HG03108 (cell line): ENCODE data around the gene FCRL6.

Experiments used
- ATAC-seq: cut with Tn5 transposase; IDR thresholded peaks from one replicate; pipeline ENCODE4 v1.9.1; 2021; ENCODE audit warnings: moderate library complexity; ENCODE audit not compliant: unreplicated experiment

FCRL6 gene

DNA sequence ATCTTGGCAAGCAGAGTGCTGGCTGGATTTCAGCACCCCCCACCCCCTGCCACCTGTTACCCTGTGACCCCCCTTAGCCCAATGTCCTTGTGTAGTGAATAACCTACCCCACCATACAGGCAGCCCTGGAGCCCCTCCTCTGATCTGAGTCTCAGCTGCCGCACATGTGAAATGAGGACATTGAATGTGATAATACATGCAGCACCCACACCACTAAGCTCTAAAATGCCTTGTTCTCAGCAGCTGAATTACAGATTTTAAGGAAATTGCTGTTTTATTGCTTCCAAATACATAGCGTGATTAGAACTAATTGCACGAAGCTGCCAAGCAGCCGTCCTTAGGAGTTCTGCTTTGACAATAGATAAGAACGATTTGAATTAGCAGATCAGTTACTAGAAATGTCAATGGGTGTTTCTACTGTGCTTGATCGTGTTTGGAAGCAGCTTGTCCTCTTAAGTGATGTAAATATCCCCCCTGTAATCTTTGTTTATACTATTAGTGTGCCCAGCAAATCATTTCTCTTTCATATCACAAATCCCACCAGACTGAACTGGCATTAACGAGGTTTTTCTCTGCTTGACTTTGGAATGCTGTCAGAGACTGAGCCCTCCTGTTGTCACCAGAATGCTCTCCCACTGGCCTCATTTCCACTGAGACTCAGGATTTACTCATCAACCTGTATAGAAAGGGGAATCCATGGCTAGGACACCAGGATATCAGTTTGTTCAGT lies 29.4 kb downstream of the FCRL6 start:
- no peak for ATAC-seq

DNA sequence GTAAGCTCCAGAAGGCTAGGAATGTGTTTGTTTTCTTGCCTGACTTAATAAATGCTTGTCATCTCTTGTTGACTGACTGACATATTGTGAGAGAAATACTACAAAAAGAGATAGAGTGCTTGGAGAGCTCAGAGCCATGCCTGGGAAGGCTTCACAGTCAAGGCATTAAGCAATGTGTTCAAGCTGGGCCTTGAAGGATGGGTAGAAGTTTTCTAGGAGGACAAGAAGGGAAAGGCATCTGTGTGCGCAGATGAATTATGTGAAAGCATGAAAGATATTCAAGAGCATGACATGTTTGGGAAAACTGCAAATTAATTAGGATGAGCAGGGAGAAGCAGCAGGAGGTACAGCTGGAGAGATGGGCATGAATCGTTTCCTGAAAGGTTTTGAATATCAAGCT lies 30.1 kb downstream of the FCRL6 start:
- no peak for ATAC-seq

DNA sequence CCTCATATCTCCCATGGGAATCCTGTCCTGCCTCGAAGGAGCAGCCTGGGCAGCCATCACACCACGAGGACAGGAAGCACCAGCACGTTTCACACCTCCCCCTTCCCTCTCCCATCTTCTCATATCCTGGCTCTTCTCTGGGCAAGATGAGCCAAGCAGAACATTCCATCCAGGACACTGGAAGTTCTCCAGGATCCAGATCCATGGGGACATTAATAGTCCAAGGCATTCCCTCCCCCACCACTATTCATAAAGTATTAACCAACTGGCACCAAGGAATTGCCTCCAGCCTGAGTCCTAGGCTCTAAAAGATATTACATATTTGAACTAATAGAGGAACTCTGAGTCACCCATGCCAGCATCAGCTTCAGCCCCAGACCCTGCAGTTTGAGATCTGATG lies 33.2 kb downstream of the FCRL6 start:
- no peak for ATAC-seq

DNA sequence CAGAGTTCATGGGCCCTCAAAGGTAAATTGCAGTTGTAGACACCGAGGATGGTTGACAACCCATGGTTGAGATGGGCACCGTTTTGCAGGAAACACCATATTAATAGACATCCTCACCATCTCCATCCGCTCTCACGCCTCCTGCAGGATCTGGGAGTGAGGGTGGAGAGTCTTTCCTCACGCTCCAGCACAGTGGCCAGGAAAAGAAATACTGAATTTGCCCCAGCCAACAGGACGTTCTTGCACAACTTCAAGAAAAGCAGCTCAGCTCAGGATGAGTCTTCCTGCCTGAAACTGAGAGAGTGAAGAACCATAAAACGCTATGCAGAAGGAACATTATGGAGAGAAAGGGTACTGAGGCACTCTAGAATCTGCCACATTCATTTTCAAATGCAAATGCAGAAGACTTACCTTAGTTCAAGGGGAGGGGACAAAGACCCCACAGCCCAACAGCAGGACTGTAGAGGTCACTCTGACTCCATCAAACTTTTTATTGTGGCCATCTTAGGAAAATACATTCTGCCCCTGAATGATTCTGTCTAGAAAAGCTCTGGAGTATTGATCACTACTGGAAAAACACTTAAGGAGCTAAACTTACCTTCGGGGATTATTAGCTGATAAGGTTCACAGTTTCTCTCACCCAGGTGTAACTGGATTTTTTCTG lies 33.8 kb downstream of the FCRL6 start:
- no peak for ATAC-seq

DNA sequence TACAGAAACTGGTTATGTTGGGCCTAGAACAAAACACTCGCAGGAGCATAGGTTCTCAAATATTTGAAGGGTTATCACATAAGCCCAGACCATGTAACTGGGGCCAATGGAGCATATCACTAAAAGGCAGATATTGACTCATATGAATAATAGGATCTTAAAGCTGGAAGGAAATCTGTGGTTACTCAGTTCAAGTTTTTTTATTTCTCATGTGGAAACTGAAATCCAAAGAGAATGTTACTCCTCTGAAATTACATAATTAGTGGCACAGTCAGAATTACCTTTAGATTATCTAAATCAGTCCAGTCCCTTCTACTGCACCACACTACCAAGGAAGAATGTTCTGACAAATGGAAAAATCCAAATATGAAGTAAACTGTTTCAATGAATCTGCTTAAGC lies 36.6 kb downstream of the FCRL6 start:
- peak; percentile 31 for ATAC-seq

DNA sequence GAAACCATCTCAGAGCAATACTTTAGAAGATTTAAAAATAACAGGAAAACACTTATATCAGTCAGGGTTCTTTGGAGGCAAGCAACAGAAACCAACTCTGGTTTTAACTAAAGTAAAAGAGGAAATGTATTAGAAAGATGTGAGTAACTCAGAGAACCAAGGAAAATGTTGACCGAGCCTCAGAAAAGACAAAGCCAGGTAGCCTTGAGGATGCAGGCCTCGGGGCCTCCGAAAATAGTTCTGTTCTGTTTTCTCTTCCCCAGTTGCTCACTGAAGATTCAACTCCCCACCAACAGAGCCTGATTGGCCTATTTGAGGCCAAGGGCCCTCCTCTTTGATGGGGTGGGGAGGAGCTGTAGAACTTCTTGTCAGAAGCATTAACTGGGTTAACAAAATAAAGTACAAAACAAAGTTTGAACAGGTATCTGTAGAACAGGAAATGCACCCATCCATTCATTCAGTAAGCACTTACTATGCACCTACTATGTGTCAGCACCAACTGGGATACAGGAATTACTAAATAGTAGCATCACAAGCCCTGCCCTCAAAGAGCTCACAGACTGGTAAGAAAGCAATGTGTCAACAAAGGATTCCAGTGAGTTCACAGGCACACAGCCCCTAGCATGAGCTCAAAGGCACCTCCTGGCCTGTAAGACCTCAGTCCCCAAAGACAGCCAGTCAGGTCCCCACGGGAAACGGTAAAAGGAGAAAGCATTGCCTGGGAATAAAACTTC lies 37.1 kb downstream of the FCRL6 start:
- peak; percentile 43 for ATAC-seq

DNA sequence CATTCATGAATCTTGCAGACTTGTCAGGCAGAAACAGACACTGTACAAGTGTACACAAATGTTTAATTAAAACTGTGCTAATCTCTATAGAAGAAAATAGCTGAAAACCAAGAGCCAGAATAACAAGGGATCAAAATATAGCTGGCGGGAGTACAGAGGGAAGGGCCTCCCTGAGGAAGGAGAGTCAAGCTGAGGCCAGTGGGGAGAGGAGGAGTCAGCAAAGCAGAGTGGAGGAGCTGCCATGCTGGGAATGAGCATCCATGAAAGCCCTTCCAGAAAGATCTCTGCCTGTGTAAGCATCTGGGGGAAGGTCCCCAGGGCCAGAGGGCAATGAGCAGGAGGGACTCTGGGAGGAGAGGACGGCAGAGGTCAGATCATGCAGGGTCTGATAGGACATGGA lies 39.6 kb downstream of the FCRL6 start:
- no peak for ATAC-seq

DNA sequence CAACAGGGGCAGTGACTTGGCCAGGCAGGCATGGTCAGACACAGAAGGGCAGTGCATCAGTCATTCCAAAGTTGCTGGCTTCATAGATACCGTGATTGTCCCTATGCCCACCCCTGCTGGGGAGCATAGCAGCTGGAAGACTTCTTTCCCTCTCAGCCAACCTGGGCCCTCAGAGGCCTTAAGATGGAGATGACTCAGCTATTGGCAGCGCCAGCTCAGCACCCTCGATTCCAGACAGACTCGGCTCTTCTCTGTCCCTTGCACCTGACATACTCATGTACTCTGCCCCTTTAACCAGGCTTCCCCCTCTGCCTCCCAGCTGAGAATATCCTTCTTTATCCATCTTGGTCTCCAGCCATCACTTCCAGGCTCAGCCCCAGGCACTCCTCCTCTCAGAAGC lies 41.3 kb downstream of the FCRL6 start:
- ATAC-seq: no peak

DNA sequence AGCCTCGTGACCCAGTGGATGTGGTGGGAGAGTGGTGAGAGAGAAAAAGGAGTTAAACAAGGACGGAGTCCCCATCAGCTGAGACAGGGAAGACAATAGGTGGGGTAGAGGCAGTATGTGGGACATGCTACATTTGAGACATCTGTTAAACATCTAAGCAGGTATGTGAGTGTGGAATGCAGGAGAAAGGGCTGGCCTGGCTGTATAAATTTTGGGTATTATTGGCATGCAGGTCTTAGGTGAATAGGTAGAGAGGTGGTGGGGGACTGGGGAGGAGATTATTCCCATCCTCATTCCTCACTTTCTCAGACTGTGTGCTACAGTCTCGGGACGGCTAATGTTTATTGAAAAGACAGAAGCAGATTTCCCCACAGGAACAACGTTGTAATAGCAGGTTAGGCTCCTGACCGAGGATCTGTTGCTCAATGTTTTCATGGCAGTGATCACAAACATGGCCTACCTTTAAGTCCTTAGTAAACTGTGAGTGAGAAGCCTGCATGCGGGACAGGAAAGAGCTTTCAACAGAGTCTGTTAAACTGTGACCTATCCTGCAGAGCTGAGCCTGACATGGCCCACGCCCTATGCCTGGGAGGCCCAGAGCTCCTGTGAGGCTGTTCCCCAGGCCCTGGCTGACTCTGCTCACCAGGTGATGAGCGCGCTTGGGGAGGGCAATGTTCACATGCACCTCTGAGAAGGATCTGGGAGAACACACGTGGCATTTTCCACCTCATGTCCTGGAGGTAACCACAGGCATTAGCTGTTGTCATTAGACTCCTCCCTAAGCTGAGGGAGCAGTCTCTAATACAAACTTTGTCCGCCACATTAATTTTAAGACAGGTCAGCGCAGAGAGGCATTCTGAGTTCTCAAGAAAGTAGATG lies 43.8 kb downstream of the FCRL6 start:
- ATAC-seq: no peak

DNA sequence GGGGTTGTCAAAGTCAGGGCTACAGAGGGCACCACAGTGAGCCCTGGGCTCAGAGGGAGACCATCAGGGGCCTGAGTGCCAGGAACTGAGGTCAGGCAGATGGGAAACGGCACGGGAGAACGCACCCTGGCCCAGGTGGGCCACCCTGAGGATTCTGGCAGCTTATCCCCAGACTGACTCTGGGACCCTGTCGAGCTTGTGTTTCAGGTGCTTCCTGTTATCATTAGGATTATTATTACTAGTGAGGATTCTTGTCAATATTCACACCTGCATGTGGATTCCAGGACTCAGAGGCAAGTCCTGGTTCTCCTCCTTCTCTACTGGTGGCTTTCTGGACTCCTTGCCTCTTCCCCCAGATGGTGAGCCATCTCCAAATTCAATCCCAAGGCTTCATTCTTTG lies 45.1 kb downstream of the FCRL6 start:
- ATAC-seq: no peak

DNA sequence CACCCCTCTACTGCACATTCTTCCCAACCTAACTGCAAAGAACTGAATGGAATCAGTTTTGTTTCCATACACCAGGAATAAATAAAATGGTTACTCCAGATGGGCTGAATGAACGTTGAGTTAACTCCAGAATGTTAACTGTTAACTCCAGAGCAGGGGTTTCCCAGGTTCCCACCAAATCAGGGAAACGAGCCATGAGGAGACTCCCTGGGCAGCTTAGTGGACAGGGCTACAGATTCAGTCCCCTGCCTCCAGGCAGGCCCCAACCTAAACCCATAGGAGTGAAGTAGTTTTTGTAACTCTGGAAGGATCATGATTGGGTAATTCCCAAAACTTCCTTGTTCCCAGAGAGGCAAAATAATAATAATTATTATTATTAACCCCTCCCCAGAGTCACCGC lies 46.2 kb downstream of the FCRL6 start:
- ATAC-seq: no peak

DNA sequence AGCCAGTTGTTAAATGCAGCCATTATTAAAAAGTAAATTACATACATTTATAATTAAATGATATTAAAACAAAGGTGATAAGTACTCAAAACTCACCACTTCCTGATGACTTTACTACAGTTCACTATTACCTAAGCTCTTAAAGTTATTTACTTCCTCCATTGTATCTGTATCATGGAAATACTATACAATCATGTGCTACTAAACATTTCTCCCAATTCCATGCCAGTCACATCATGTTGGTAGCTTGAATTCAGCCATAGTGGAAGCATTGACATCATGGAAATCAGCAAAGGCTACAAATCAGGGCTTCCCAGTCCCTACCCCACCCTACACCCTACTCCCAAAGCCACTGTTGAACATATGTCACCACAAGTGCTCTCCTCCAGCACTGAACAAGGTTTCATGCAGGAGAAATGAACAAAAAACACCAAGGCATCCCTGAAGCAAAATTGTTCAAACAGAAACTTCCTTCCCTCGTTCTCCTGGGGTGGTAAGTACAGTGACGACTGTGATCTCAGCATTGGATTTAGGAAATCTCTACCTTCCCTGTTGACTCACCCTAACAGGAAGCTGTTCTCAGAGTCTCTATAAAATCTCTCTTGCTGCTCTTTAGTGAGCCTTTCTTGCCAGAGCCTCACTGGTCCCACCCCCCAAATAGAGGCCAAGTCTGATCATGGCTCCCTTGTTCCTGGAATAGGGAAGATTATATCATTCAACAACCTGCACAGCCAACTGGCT lies 47.6 kb downstream of the FCRL6 start:
- no peak for ATAC-seq

DNA sequence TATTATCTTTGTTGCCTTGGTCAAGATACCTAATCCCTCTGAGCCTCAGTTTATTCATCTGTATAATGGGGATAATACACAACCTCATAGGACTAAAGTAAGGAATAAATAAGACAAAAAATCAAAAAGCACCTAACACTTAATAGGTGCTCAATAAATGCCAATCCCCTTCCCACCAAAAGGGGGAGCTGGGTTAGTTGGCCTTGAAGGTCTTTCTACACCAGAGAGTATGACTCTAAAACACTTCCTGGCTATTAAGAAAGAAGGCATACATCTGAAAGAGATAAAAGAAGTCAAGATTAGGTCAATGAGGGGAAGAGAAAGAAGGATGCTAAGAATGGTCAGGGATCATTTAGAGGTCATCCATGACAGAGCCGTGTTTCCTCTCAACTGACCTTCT lies 49.2 kb downstream of the FCRL6 start:
- ATAC-seq: no peak

DNA sequence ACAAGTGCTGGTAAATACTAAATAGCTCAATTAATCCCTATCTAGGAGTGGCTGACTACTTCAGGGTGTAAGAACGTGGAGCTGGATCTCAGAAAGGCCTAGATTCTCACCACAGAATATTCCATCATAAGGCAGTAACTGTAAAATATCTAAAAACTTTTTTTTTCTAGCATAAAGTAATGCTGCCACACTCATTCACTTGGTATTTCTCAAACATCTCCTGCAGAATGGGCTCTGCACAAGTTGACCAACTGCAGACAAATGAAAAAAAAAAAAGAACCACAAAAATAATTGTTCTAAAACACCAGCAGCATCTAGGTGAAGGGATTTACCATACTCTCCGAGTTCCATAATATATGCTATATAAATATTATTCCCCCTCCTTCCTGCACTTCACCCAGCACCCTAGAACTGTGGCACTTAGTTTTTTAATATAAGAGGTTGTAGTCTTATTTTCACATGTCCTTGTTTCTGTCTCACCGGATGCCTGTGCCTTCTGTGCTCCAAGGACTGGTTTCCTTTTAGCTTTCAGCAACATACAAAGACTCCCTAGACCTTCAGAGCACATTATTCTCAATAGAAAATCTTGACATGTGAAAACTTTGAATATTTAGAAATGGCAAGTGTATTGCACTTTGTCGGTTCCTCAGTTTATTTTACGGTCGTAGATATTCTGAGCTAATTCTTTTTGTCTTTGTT lies 51.4 kb downstream of the FCRL6 start:
- ATAC-seq: no peak

DNA sequence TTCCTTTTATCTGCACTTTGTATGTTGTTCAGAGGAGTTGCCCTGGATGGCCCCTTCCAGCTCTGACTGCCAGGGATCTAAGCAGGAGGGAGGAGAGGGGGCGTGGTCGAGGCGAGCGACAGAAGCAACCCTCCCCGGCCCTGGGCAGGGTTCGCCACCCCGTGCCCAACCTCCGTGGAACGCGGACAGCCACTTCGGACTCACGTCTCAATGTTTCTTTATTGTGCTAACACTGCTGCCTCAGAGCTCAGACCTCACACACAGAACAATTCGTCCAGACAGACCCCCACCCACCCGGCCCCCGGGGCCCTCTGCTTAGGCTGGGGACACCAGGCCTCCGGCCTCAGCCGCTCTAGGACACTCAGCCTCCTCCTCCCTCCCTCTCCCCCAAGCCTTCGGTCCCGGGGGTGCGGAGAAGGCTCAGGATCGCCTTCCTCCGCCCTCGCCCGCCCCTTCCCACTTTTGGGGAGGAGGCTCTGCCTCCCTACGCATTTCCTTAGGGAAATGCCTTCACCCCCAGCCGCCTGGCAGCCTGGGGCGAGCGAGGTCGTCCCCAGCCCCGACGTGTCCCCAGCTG lies 52.0 kb downstream of the FCRL6 start:
- no peak for ATAC-seq

DNA sequence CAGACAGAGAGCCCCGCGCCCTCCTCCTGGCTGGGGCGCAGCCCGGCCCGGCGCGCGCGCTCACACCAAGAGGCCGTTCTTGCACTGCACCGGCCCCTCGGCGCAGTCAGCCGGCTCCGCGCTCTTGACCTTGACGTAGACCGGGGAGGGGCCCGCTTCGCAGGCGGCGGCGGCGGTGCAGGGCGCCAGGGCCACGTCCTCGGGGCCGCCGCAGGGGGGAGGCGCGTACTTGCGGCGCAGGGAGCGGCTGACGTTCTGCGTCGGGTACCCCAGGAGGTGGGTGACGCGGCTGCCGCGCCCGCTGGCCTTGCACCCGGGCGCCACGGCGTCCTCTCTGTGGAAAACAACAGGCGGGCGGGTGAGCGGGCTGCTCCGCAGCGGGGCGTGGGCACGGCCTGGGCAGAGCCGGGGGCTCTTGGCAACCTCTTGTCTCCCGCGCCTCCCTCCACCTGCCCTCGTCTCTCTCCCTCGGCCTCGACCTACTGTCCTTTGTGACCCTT lies 52.6 kb downstream of the FCRL6 start:
- peak; percentile 65 for ATAC-seq

DNA sequence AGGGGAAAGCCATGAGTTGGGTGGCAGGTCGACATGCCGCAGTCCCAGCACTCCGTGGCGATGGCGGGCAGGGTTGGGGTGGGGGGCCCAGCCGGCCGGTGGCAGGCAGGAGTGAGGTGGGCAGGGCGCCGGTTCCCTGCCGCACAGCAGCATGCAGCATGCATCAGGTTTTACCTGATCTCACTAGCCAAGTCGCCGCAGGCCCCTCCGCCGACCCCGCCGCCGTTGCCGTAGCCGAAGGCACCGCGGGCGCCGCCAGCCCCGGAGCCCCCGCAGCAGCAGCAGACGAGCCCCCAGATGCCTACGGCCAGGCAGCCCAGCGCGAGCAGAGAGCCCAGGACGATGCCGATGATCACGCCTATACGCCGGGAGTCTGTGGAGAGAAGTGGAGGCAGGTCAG lies 53.5 kb downstream of the FCRL6 start:
- no peak for ATAC-seq

DNA sequence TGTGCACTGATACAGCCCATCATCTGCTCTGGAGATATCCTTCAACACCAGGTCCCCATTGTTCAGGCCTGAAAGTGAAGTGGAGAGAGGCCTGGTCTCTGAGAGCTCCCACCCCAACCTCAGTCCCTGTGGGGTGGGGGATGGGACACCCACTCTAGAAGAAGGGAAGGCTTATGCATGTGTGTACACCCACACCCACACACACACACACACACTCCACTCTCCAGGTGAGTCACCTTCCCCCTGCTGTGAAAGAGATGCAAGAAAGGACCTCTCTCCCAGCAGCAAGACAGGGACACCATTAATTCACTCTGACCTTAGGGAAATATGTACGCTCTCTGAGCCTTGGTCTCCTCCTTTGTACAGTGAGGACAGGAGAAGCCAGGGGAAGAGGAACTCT lies 54.4 kb downstream of the FCRL6 start:
- ATAC-seq: no peak

DNA sequence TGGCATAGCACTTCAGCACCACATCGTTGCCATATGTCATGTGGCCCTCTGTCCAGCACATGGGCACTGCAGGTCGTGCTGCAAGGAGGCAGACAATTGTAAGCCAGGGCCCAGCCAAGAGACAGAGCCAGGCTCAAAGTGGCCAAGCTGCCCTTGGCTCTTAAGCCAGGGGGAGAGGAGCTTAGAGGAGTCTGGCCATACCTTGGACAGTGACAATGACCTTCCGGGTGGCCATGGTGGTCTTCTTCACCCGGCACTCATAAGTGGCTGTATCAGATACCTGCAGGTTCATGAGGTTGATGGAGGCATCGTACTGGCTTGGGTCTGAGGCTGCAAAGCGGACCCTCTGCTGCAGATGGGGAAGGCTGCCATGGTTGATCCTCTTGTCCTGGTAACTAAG lies 55.7 kb downstream of the FCRL6 start:
- ATAC-seq: no peak
